PC-3 (cell line): ENCODE results near the gene CEP41. TPM values are rescaled to one million over a fixed set of nuclear protein-coding genes. Genes with fewer than 3 reads are reported as not detected.
"Not testable (repeated sequence)": the region's sequence is repeated elsewhere in the genome, so short reads cannot be mapped to it uniquely, and the experiment has no call there.

Experiments
- ATAC-seq: fragments of 200-7000 bp; cut with Tn5 transposase; 2 replicates; pipeline ENCODE4 v1.9.1; 2020; ENCODE audit warnings: mild to moderate bottlenecking, moderate library complexity
- BruUV-seq: library from RNA; stranded (reverse); fragments of 400-500 nt; replicated peaks from 2 replicates; lab custom pipeline; 2021; lab: Mats Ljungman, UMichigan
- CTCF ChIA-PET: fragments of 300-600 bp; sonication (Branson Sonifier 250); formaldehyde crosslinking; loops from one replicate; lab custom pipeline; 2022; ENCODE audit warnings: antibody characterized with exemption; lab: Charles Lee
- POLR2A ChIA-PET: fragments of 300-600 bp; sonication (Branson Sonifier 250); formaldehyde crosslinking; loops from one replicate; lab custom pipeline; 2022; ENCODE audit warnings: antibody characterized with exemption; ENCODE audit not compliant: unreplicated experiment; lab: Charles Lee
- DNase-seq: peaks from one replicate; pipeline ENCODE4 v3.0.0-alpha.2; 2015
- H2AFZ ChIP-seq: fragments of 300-600 bp; sonication (generic); 2 replicates; pipeline ENCODE4 v1.6.0; 2016; ENCODE audit warnings: antibody characterized with exemption, low read length
- H3F3A ChIP-seq: fragments of 300-600 bp; sonication (generic); one replicate; pipeline ENCODE4 v1.6.0; 2017; ENCODE audit warnings: antibody characterized with exemption, low read length, control low read depth, mild to moderate bottlenecking; ENCODE audit not compliant: unreplicated experiment
- H3K27ac ChIP-seq: fragments of 300-600 bp; sonication (generic); 2 replicates; pipeline ENCODE4 v1.5.1; 2016; ENCODE audit warnings: mild to moderate bottlenecking, low read length
- H3K27me3 ChIP-seq: fragments of 300-600 bp; sonication (generic); 2 replicates; pipeline ENCODE4 v1.6.1; 2016; ENCODE audit warnings: low read length, mixed read lengths
- H3K36me3 ChIP-seq: fragments of 300-600 bp; sonication (generic); 2 replicates; pipeline ENCODE4 v1.6.1; 2016; ENCODE audit warnings: low read depth, mixed run types, low read length, mixed read lengths
- H3K4me1 ChIP-seq: fragments of 300-600 bp; sonication (generic); 2 replicates; pipeline ENCODE4 v1.5.1; 2016; ENCODE audit warnings: low read length; ENCODE audit not compliant: insufficient read depth
- H3K4me2 ChIP-seq: fragments of 300-600 bp; sonication (generic); 2 replicates; pipeline ENCODE4 v1.6.0; 2016; ENCODE audit warnings: low read length
- H3K4me3 ChIP-seq: fragments of 300-600 bp; sonication (generic); 2 replicates; pipeline ENCODE4 v1.5.1; 2016; ENCODE audit warnings: mild to moderate bottlenecking, low read length, mixed read lengths
- H3K79me2 ChIP-seq: fragments of 300-600 bp; sonication (generic); 2 replicates; pipeline ENCODE4 v1.6.1; 2017; ENCODE audit warnings: low read length, mixed read lengths
- H3K9ac ChIP-seq: fragments of 300-600 bp; sonication (generic); 2 replicates; pipeline ENCODE4 v1.6.0; 2016; ENCODE audit warnings: mild to moderate bottlenecking, low read length
- H3K9me2 ChIP-seq: fragments of 300-600 bp; sonication (generic); replicated peaks from 2 replicates; pipeline ENCODE4 v1.6.1; 2016; ENCODE audit warnings: mixed run types, low read length, mixed read lengths
- H3K9me3 ChIP-seq: fragments of 300-600 bp; sonication (generic); 2 replicates; pipeline ENCODE4 v1.6.1; 2016; ENCODE audit warnings: low read length, mixed read lengths
- H4K20me1 ChIP-seq: fragments of 300-600 bp; sonication (generic); 2 replicates; pipeline ENCODE4 v1.6.1; 2016; ENCODE audit warnings: low read length, mixed read lengths
- EZH2 ChIP-seq: fragments of 300-600 bp; sonication (generic); IDR thresholded peaks from one replicate; pipeline ENCODE4 v1.6.1; 2017; ENCODE audit warnings: antibody characterized with exemption, mild to moderate bottlenecking, low read length; ENCODE audit not compliant: unreplicated experiment
- EZH2phosphoT487 ChIP-seq: fragments of 300-600 bp; sonication (generic); IDR thresholded peaks from 2 replicates; pipeline ENCODE4 v1.6.1; 2018; ENCODE audit warnings: mild to moderate bottlenecking, antibody characterized with exemption, low read length, borderline replicate concordance
- intact Hi-C: fragments of 100-400 bp; cut with micrococcal nuclease; formaldehyde crosslinking; loops from 2 replicates; pipeline ENCODE4 v1.9.0; 2023
- total RNA-seq: library from RNA; depleted of rRNA; stranded (reverse); fragments of >200 nt; gene quantifications from 2 replicates; pipeline ENCODE4 v1.2.3, GENCODE V29; 2014
- TF ChIP-seq, protein P1 (sequence below): fragments of 300-600 bp; sonication (generic); conservative IDR thresholded peaks from 2 replicates; pipeline ENCODE4 v1.5.1; 2017; ENCODE audit warnings: antibody characterized with exemption, low read depth, mild to moderate bottlenecking, low read length

CEP41 gene
- total RNA-seq, 1 experiment from 2014 or later, result 10.4 TPM

- Histone ChIP-seq H3K36me3 (no peaks in the 10 kb centered on the region), H3K9me3 (no peaks in the 10 kb centered on the region), H3F3A (no peaks in the 10 kb centered on the region), H3K9me2 (no peaks in the 10 kb centered on the region), H3K27me3 (no peaks in the 10 kb centered on the region), H3K4me3 (no peak overlapping the region), H3K27ac (no peak overlapping the region), H3K9ac (no peak overlapping the region), H3K79me2 (no peaks in the 10 kb centered on the region), H4K20me1 (no peaks in the 10 kb centered on the region), H3K4me2 (no peak overlapping the region), H2AFZ (no peak overlapping the region), H3K4me1 (no peaks in the 10 kb centered on the region)
- DNase-seq (no peak), ATAC-seq (no peak)
- CTCF ChIA-PET, result no interaction called here
- no TSS peak for BruUV-seq
- POLR2A ChIA-PET, result interaction anchor here (0.7 kb wide), 1 partner anchor 745 kb away, joined by 4 read pairs; no protein-coding TSS in a partner anchor
- intact Hi-C loops, result no loop called here
- no peak for TF ChIP-seq EZH2phosphoT487
- no peak for TF ChIP-seq EZH2
- TF ChIP-seq, protein P1, sequence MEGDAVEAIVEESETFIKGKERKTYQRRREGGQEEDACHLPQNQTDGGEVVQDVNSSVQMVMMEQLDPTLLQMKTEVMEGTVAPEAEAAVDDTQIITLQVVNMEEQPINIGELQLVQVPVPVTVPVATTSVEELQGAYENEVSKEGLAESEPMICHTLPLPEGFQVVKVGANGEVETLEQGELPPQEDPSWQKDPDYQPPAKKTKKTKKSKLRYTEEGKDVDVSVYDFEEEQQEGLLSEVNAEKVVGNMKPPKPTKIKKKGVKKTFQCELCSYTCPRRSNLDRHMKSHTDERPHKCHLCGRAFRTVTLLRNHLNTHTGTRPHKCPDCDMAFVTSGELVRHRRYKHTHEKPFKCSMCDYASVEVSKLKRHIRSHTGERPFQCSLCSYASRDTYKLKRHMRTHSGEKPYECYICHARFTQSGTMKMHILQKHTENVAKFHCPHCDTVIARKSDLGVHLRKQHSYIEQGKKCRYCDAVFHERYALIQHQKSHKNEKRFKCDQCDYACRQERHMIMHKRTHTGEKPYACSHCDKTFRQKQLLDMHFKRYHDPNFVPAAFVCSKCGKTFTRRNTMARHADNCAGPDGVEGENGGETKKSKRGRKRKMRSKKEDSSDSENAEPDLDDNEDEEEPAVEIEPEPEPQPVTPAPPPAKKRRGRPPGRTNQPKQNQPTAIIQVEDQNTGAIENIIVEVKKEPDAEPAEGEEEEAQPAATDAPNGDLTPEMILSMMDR, result no peak
Measured at GRCh38 chr7:130379532-130379920, 61.3 kb downstream of the CEP41 start.

DNA sequence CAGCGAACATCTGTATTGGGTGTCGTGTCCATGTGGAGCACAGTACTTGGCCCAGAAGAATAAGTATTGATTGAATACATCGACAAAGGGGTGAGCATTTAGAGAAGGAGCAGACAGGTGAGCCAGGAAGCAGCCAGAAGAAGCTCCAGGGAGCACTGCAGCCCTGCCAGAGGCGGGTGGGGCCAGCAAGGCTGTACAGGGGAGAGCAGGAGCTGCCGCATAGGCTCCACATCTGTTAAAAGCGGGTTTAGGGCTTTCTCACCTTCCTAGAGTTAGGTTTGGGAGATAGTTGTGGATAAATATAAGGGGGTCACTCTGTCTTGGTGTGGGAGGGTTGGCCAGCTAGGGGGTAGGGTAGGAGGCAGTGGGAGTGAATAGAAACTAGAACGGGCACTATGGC, 61.8 kb downstream of the CEP41 start:
- Histone ChIP-seq H4K20me1 (no peaks in the 10 kb centered on the region), H2AFZ (no peak overlapping the region), H3K9me2 (no peaks in the 10 kb centered on the region), H3K9ac (no peak overlapping the region), H3K4me3 (no peak overlapping the region), H3K9me3 (no peaks in the 10 kb centered on the region), H3K27ac (no peak overlapping the region), H3K79me2 (no peaks in the 10 kb centered on the region), H3K4me2 (no peak overlapping the region), H3K4me1 (no peaks in the 10 kb centered on the region), H3K36me3 (no peaks in the 10 kb centered on the region), H3F3A (no peaks in the 10 kb centered on the region), H3K27me3 (no peaks in the 10 kb centered on the region)
- no peak for TF ChIP-seq EZH2phosphoT487
- TF ChIP-seq, protein P1, result no peak
- ChIA-PET CTCF (no interaction called here), POLR2A (interaction anchor here (0.7 kb wide), 1 partner anchor 745 kb away, joined by 4 read pairs; no protein-coding TSS in a partner anchor)
- DNase-seq (no peak), ATAC-seq (no peak)
- intact Hi-C loops, result no loop called here
- no TSS peak for BruUV-seq

- Histone ChIP-seq H3K9ac (no peak overlapping the region), H3K9me3 (no peaks in the 10 kb centered on the region), H3K4me3 (no peak overlapping the region), H3K27me3 (no peaks in the 10 kb centered on the region), H3K4me1 (no peaks in the 10 kb centered on the region), H4K20me1 (no peaks in the 10 kb centered on the region), H3K36me3 (no peaks in the 10 kb centered on the region), H2AFZ (no peak overlapping the region), H3K27ac (no peak overlapping the region), H3K9me2 (no peaks in the 10 kb centered on the region), H3K4me2 (no peak overlapping the region), H3F3A (no peaks in the 10 kb centered on the region), H3K79me2 (no peaks in the 10 kb centered on the region)
- ChIA-PET POLR2A (no interaction called here), CTCF (interaction anchor here (0.6 kb wide), 1 partner anchor 84 kb away, joined by 3 read pairs; the partner anchor contains the start of gene CPA4)
- DNase-seq, result no peak
- intact Hi-C loops, result no loop called here
- TF ChIP-seq EZH2phosphoT487 (no peak), EZH2 (no peak)
- TF ChIP-seq, protein P1, result no peak
- ATAC-seq, result no peak
- no TSS peak for BruUV-seq
Measured at GRCh38 chr7:130377178-130377577, 63.6 kb downstream of the CEP41 start.

- POLR2A ChIA-PET, DNase-seq, H3K9me3 ChIP-seq, H3K9me2 ChIP-seq, H3K27ac ChIP-seq, BruUV-seq, ATAC-seq, intact Hi-C loops, H4K20me1 ChIP-seq, H2AFZ ChIP-seq, H3K4me1 ChIP-seq, H3K36me3 ChIP-seq, CTCF ChIA-PET, H3K9ac ChIP-seq, H3K27me3 ChIP-seq, H3F3A ChIP-seq, H3K79me2 ChIP-seq, H3K4me3 ChIP-seq, H3K4me2 ChIP-seq: not testable (repeated sequence)
Measured at GRCh38 chr7:130376461-130376860, 64.4 kb downstream of the CEP41 start.
